ENCODE data around the gene CCR4. TPM values are rescaled to one million over a fixed set of nuclear protein-coding genes. Genes with fewer than 3 reads are reported as not detected.

The CCR4 gene
- total and polyA plus RNA-seq, 2 of the 13 experiments (the other 11 are each of a cell fraction or from before 2014, with no cell fraction given), result 0.04 to 0.05 TPM

- TF ChIP-seq RFX5 (IDR thresholded peaks at IDR 0.05; ENCODE audit: low read depth, low read length) (no peak), TBL1XR1 (IDR thresholded peaks at IDR 0.05; ENCODE audit: borderline replicate concordance, low read length, partially characterized antibody) (peak; percentile 17), ZNF501 (CRISPR knock-in tag; IDR thresholded peaks at IDR 0.05) (peak; percentile 60; the same call in 1 of the 2 replicates), POLR2AphosphoS5 (IDR thresholded peaks at IDR 0.05; ENCODE audit: low read depth, low read length) (no peak), DPF2 (CRISPR knock-in tag; IDR thresholded peaks at IDR 0.05; ENCODE audit: borderline replicate concordance, low read depth) (no peak), ZNF431 (CRISPR knock-in tag; IDR thresholded peaks at IDR 0.05; ENCODE audit: borderline replicate concordance, low read depth) (no peak), KDM5A (IDR thresholded peaks at IDR 0.05; ENCODE audit: borderline replicate concordance, low read length) (no peak), ZNF605 (CRISPR knock-in tag; IDR thresholded peaks at IDR 0.05) (peak; percentile 25; the same call in 1 of the 2 replicates), FOXO1 (CRISPR knock-in tag; IDR thresholded peaks at IDR 0.05) (peak; percentile 62; the same call in 1 of the 2 replicates), HMGA1 (CRISPR knock-in tag; conservative IDR thresholded peaks at IDR 0.05) (no peak), TFE3 (CRISPR knock-in tag; IDR thresholded peaks at IDR 0.05) (0 out of 2 replicates have a peak, but pooled peaks have one; percentile 45), ZNF260 (CRISPR knock-in tag; IDR thresholded peaks at IDR 0.05; ENCODE audit: borderline replicate concordance, low read depth) (no peak), ZNF276 (CRISPR knock-in tag; IDR thresholded peaks at IDR 0.05; ENCODE audit: low read depth) (peak; percentile 68; the same call in 1 of the 2 replicates), ZNF512B (CRISPR knock-in tag; IDR thresholded peaks at IDR 0.05; ENCODE audit: borderline replicate concordance) (0 out of 2 replicates have a peak, but pooled peaks have one; percentile 52), REPIN1 (CRISPR knock-in tag; IDR thresholded peaks at IDR 0.05; ENCODE audit: borderline replicate concordance, low read depth) (peak; percentile 64), ZNF354B (CRISPR knock-in tag; IDR thresholded peaks at IDR 0.05) (no peak), FOXA1 (IDR thresholded peaks at IDR 0.05) (no peak), FOXA1 (CRISPR knock-in tag; IDR thresholded peaks at IDR 0.05) (peak; percentile 61), ZKSCAN8 (CRISPR knock-in tag; IDR thresholded peaks at IDR 0.05; ENCODE audit: borderline replicate concordance) (0 out of 2 replicates have a peak, but pooled peaks have one; percentile 33), NBN (conservative IDR thresholded peaks at IDR 0.05) (no peak), ZNF549 (CRISPR knock-in tag; IDR thresholded peaks at IDR 0.05) (no peak), THRA (CRISPR knock-in tag; IDR thresholded peaks at IDR 0.05; ENCODE audit: borderline replicate concordance) (peak; percentile 53; the same call in 1 of the 2 replicates), CERS6 (CRISPR knock-in tag; IDR thresholded peaks at IDR 0.05) (no peak)
Measured at GRCh38 chr3:32947789-32948238, 3.6 kb upstream of the CCR4 start (continued).

Measured in HepG2 (cell line).